GM18520 (cell line): ENCODE measurements around the gene PSMA5.
A peak's percentile ranks its signal among the peaks of the same experiment; 100 is the strongest.
"Not testable (repeated sequence)": the region's sequence is repeated elsewhere in the genome, so short reads cannot be mapped to it uniquely, and the experiment has no call there.

ENCODE experiments used
- ATAC-seq: cut with Tn5 transposase; IDR thresholded peaks from one replicate; pipeline ENCODE4 v1.9.1; 2021; ENCODE audit not compliant: unreplicated experiment

PSMA5 gene

GRCh38 chr1:109433322-109433721 lies 7.1 kb upstream of the PSMA5 start:
- no peak for ATAC-seq

GRCh38 chr1:109432336-109432735 lies 6.1 kb upstream of the PSMA5 start:
- ATAC-seq = no peak

DNA sequence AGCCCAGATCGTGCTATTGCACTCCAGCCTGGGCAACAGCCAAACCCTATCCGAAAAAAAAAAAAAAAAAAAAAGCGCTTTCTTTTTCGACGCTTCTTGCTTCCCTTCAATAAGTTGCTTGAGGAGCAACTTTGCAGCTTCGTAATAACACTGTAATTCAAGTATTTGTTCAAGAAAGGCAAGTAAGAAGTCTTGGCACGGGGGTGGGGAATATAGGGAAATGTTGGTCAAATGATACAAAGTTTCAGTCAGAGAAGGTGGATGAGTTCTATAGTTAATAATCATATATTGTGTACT lies 871 bp upstream of the PSMA5 start:
- ATAC-seq = no peak

GRCh38 chr1:109425391-109426280 lies 612 bp downstream of the PSMA5 start:
- peak; percentile 19 for ATAC-seq

GRCh38 chr1:109423498-109423897 lies 2.8 kb downstream of the PSMA5 start:
- no peak for ATAC-seq

- no peak for ATAC-seq
Measured at GRCh38 chr1:109412551-109412950, 13.7 kb downstream of the PSMA5 start.

GRCh38 chr1:109404838-109405237 lies 21.4 kb downstream of the PSMA5 start:
- no peak for ATAC-seq

DNA sequence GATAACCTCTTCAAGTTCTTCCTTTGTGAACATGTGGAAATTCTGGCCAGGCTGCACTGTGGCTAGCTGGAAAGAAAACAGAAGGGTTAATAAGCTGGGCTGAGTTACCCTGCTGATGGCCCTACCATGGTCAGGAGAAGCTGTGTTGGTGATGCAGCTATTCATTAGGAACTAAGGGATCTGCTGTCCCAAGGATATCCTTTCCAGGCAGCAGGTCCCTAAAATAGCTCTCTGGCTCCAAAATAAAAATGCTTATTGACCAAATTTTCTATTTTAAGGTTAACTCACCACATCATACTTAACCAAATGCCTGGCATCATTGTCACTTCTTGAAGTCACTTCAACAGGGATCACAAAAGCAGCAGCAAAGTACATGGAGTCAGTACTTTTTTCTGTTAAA lies 24.2 kb downstream of the PSMA5 start:
- no peak for ATAC-seq

DNA sequence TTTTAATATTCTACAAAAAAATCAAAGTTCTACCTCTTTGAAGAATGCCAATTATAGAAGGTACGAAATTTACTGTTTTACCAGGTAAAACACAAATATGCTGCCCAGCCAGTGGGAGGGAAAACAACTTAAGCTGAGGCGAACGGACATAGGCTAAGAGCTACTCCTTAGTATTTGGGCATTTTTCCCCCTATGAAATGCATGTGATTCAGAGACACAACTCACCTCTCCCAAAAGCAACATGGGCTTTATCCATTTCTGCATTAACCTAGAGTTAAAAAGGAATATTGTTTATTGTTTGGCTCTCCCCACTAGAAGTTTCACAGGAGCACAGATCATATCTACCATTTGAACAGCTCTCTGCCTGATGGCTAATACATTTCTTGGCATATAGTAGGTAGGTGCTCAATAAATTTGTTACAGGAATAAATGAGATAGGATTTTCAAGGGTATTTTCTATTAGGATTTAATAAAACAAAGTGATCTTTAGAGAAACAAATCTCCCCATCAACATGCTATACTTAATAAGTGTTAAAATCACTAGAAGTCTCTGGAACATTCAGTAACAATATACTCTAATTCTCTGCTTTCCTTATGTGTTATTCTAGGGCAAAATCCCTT lies 26.1 kb downstream of the PSMA5 start:
- no peak for ATAC-seq

GRCh38 chr1:109399326-109399957 lies 26.8 kb downstream of the PSMA5 start:
- ATAC-seq = no peak

- no peak for ATAC-seq
Measured at GRCh38 chr1:109398343-109399225, 27.7 kb downstream of the PSMA5 start.

DNA sequence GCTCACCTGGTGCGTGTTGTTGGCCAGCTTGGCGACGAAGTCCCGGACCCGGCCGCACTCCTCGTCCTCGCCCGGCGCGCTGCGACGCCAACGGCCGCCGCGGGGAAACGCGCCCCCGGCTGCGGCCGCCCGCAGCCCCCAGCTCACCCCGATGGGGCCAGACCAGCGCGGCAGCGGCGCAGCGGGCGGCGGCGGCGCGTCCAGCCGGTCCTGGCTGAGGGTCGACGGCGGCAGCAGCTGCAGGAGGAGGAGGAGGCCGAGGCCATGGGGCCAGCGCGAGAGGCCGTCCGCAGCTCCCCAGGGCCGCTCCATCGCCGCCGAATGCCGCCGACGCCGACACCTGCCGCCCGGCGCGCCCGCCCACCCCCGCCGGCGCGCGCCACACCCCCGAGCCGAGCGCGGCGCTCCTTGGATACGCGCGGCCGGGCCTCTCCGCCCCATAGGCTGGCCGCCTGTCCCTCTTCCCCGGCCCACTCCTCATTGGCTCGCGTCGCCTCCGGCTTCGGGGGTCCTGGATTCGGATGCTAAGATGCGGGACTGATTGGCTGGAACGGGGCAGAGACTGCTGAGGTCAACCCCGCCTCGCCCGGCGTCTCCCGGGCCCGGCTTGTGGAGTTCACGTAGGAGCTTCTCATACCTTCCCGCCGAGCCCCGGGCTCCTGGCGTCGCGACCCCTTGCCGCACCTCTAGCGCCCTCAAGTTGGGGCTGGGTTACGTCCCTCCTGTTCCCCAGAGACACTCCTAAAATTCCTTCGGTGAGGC lies 28.5 kb downstream of the PSMA5 start, which contains the start of gene SORT1:
Gene SORT1, minus strand, starts transcription at position 338 of the 762 bp plus-strand sequence. Its CDS starts 26 bp downstream, at position 312.
- ATAC-seq = peak; percentile 49

- ATAC-seq = no peak
Measured at GRCh38 chr1:109396871-109397580, 29.2 kb downstream of the PSMA5 start.

- ATAC-seq = no peak
Measured at GRCh38 chr1:109396513-109396839, 29.8 kb downstream of the PSMA5 start.

DNA sequence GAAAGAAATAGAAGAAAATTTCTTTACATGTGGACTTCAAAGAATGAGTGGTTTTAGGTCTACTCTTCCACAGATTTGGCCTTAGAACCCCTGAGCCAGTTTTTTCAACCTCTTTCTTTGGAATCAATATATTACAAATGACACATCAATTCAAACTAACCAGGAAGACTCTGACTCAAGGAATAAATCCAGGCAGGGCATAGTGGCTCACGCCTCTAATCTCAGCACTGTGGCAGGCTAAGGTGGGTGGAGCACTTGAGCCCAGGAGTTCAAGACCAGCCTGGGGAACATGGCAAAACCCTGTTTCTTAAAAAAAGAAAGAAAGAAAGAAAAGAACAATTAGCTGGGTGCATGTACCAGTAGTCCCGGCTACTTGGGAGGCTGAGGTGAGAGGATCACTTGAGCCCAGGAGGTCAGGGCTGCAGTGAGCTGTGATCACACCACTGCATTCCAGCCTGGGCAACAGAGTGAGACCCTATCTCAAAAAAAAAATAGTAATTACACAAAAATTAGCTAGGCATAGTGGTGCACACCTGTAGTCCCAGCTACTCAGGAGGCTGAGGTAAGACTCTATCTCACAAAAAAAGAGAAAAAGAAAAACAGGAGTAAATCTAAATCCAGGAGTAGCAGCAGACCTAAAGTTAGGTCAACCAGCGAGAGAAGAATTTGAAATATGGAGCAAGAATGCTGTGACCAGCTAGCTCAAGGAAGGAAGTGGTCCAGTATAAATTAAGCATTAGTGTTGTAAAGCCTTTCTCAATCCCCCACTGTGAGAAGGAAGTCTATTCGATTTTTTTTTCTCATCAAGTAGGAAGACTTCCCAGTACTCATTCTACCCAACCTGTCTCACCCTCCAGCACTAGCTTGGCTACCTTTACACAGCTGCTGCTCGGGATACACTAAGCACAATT lies 30.4 kb downstream of the PSMA5 start:
- no peak for ATAC-seq

GRCh38 chr1:109395282-109395599 lies 31.0 kb downstream of the PSMA5 start:
- ATAC-seq = not testable (repeated sequence)

GRCh38 chr1:109394591-109395281 lies 31.5 kb downstream of the PSMA5 start:
- ATAC-seq = no peak

GRCh38 chr1:109393617-109394233 lies 32.5 kb downstream of the PSMA5 start:
- ATAC-seq = no peak
